HTR-8/SVneo (cell line): Measurements from ENCODE around the gene BACE1.
"Not testable (repeated sequence)": the region's sequence is repeated elsewhere in the genome, so short reads cannot be mapped to it uniquely, and the experiment has no call there.

Experiments used
- DNase-seq: peaks from one replicate; pipeline ENCODE4 v3.0.0; 2011; ENCODE audit warnings: low spot score, mixed read lengths; ENCODE audit not compliant: insufficient read length
- FAIRE-seq: peaks from 2 replicates; lab custom pipeline; 2011; peaks lifted over from hg19 to GRCh38; lab: Jason Lieb, UNC

The BACE1 gene

GRCh38 chr11:117282956-117283355 lies 33.1 kb downstream of the BACE1 start:
- FAIRE-seq = no peak
- DNase-seq = no peak

GRCh38 chr11:117281869-117282268 lies 34.2 kb downstream of the BACE1 start:
- FAIRE-seq (no peak), DNase-seq (no peak)

DNA sequence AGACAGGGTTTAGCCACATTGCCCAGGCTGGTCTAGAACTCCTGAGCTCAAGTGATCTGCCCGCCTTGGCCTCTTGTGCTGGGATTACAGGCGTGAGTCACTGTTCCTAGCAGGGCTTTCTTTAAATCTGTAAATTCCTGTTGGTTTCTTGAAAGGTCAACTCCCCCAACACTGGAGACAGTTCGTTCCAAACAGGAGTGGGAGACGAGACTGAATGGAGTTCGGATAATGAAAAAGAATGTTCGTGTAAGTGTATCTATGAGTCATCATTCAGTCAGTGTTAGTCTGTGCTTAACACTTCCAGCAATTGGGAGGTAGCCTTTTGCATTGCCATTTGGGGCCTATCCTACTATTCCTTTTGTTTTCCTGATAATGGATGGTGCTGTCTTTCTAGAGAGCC lies 34.9 kb downstream of the BACE1 start:
- DNase-seq (peak; percentile 84), FAIRE-seq (peak; percentile 90)

DNA sequence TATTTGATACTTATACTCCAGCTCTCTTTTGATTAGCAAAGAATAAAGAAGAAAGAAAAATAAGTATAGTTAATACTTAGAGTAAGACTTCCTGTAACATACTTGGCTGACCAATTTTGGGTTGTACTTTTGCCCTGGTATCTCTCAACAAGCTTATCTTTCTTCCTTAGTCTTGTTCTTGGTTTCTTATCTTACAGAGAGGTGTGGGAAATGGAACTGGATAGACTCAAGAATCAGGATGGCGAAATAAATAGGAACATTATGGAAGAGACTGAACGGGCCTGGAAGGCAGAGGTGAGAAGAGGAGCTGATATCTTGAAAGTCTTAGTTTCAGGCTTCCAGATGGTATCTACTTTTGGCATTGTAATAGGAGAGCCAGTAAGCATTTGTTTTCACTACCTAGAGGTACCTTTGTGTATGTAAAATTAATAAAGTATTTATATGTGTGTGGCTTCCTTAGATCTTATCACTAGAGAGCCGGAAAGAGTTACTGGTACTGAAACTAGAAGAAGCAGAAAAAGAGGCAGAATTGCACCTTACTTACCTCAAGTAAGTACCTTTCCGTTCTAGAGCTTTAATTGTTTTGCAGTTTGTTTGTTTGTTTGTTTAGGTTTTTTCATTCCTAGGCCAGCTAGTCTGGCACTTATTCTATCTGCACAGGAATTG lies 36.2 kb downstream of the BACE1 start:
- FAIRE-seq (no peak), DNase-seq (no peak)

DNA sequence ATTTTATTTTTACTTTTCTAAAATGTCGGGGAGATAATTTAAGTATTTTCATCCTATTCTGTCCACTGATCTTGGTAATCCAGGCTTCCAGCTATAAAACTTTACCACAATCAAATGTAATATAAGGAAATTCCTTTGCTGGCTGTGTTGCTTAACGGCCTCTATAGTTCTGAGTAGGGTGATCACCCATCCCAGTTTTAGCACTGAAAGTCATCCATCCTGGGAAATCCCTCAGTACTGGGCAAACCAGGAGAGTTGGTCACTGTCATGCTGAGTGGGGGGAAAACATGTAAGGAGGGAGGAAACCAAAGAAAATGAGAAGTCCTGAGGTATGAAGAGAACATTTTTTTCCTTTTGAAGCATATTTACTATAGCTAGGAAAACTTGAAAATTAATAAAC lies 37.7 kb downstream of the BACE1 start:
- FAIRE-seq (no peak), DNase-seq (no peak)

GRCh38 chr11:117273550-117274289 lies 42.3 kb downstream of the BACE1 start:
- peak; percentile 28 for FAIRE-seq

DNA sequence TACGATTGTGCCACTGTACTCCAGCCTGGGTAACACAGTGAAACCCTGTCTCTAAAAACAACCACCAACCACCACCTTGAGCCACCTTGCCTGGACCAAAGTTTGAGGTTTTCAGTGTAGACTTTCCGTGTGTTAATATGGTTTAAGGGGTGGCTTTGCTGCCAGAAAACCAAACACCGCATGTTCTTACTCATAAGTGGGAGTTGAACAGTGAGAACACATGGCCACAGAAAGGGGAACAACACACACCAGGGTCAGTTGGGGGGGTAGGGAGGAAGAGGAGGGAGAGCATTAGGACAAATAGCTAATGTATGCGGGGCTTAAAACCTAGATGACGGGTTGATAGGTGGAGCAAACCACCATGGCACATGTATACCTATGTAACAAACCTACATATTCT lies 43.9 kb downstream of the BACE1 start:
- FAIRE-seq, DNase-seq: not testable (repeated sequence)

More at GRCh38 chr11:117273550-117274289, 42.3 kb downstream of the BACE1 start:
- peak; percentile 69 for DNase-seq

DNA sequence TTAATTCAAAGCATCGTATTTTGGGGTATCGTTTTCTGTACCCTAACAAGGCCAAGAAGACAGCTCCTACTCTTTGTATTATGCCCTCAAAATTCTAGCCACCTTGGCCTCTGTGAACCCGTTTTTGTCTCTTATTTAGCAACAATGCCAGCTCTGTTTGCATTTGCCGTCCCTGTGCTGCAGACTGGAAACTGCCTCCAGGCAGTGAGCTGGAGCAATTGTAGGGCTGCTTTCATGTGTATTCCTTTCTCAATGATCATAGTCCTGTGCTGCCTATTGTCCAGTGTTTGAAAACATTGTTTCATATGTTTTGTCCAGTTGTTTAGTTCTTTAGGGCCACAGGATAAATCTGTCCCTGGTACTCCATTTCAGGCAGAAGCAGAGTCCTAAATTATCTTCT lies 44.8 kb downstream of the BACE1 start:
- FAIRE-seq (no peak), DNase-seq (no peak)

GRCh38 chr11:117269856-117270255 lies 46.2 kb downstream of the BACE1 start:
- DNase-seq (no peak), FAIRE-seq (no peak)

DNA sequence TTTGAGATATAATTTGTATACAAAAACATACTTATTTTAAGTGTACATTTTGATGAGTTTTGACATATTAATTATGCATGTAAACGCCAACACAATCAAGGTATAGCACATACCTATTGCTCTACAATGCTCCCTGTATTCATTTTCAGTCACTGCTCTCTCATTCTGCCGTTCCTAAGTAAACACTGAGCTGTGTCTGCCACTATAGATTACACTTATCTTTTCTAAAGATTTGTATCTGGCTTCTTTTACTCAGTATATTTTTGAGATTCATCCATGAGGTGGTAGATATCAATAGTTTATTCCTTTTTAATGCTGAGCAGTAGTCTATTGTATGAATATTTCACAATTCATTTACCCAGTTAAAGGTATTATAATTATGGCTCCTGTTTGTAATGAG lies 50.3 kb downstream of the BACE1 start:
- no peak for DNase-seq
- no peak for FAIRE-seq

DNA sequence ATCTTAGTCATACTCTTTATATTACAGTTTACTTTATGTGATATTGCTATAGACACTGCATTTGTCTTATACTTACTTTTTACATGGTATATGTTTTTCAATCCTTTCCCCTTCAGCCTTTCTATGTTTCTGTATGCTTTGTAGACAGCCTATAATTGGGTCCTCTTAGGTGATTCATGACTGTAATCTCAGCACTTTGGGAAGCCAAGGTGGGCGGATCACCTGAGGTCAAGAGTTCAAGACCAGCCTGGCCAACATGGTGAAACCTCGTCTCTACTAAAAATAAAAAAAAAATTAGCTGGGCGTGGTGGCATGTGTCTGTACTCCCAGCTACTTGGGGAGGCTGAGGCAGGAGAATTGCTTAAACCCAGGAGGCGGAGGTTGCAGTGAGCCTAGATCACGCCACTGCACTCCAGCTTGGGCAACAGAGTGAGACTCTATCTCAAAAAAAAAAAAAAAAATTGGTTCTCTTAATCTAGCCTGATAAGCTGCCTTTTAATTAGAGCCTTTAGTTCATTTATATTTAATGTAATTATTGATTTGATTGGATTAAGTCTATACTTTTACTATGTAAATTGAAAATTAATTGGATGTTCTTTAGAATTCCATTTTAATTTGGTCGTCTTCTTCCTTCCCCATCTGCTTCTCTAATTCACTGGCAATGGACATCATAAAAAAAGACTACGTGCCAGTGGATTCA lies 51.3 kb downstream of the BACE1 start:
- not testable (repeated sequence) for FAIRE-seq, DNase-seq

- DNase-seq = no peak
- no peak for FAIRE-seq
Observed at GRCh38 chr11:117259417-117259816, 56.6 kb downstream of the BACE1 start.

GRCh38 chr11:117258576-117258975 lies 57.5 kb downstream of the BACE1 start:
- no peak for DNase-seq
- FAIRE-seq = no peak

GRCh38 chr11:117256573-117256972 lies 59.5 kb downstream of the BACE1 start:
- FAIRE-seq (no peak), DNase-seq (no peak)

DNA sequence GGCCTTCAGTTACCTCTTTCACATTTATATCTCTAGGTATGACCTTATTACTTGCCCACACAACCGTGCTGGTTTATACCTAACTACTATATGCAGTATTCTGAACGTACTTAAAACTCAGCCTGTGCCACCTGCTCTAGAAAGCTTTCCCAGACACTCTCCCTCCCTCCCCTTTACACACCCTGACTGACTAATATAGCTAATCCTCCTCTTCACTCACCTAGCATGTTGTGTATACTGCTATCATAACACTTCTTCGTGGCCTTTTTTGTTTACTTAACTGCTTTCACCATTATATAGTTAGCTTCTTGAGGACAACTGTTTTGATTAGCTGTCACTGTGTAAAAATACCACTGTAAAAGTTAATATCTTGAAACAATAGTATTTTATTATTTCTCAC lies 60.1 kb downstream of the BACE1 start:
- no peak for FAIRE-seq

DNA sequence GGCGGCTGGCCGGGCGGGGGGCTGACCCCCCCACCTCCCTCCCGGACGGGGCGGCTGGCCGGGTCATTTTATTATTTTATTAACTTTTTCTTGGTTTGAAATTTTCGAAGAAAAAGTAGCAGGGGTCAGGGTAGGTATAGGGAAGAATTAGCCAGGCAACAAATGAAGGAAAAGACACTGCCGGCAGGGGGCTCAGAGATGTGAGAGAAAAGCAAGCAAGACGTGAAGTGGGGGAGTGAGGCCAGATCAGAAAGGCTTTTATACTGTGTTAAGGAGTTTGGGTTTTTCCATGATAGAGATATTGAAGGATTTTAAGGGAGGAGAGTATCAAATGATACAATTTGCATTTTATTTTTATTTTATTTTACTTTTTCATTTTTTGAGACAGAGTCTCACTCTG lies 64.5 kb downstream of the BACE1 start:
- no peak for FAIRE-seq
- DNase-seq = no peak

More for the DNA sequence above, 60.1 kb downstream of the BACE1 start:
- DNase-seq = no peak

GRCh38 chr11:117249571-117249970 lies 66.5 kb downstream of the BACE1 start:
- DNase-seq = no peak
- FAIRE-seq = no peak

- no peak for FAIRE-seq
- no peak for DNase-seq
Observed at GRCh38 chr11:117248341-117248740, 67.7 kb downstream of the BACE1 start.

- peak; percentile 92 for FAIRE-seq
- peak; percentile 88 for DNase-seq
Observed at GRCh38 chr11:117239295-117239694, 76.8 kb downstream of the BACE1 start.

- FAIRE-seq (no peak), DNase-seq (no peak)
Observed at GRCh38 chr11:117238221-117238620, 77.8 kb downstream of the BACE1 start.
